DOHH2 (cell line): ENCODE data around the gene NPFFR1.

ENCODE experiments used
- EZH2phosphoT487 ChIP-seq: fragments of 200-600 bp; sonication (generic); IDR thresholded peaks from 2 replicates; pipeline ENCODE4 v1.6.1; 2017; ENCODE audit warnings: borderline replicate concordance, mild to moderate bottlenecking, antibody characterized with exemption, low read length, moderate library complexity, mixed read lengths
- TF ChIP-seq, protein P1 (sequence below): fragments of 200-600 bp; sonication (generic); IDR thresholded peaks from one replicate; pipeline ENCODE4 v1.5.1; 2014; ENCODE audit warnings: antibody characterized with exemption, mild to moderate bottlenecking, low read depth, low read length; ENCODE audit not compliant: poor library complexity, severe bottlenecking

- TF ChIP-seq, protein P1, sequence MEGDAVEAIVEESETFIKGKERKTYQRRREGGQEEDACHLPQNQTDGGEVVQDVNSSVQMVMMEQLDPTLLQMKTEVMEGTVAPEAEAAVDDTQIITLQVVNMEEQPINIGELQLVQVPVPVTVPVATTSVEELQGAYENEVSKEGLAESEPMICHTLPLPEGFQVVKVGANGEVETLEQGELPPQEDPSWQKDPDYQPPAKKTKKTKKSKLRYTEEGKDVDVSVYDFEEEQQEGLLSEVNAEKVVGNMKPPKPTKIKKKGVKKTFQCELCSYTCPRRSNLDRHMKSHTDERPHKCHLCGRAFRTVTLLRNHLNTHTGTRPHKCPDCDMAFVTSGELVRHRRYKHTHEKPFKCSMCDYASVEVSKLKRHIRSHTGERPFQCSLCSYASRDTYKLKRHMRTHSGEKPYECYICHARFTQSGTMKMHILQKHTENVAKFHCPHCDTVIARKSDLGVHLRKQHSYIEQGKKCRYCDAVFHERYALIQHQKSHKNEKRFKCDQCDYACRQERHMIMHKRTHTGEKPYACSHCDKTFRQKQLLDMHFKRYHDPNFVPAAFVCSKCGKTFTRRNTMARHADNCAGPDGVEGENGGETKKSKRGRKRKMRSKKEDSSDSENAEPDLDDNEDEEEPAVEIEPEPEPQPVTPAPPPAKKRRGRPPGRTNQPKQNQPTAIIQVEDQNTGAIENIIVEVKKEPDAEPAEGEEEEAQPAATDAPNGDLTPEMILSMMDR = no peak
- TF ChIP-seq EZH2phosphoT487 = no peak
Measured at GRCh38 chr10:70277396-70278030, 6.3 kb downstream of the NPFFR1 start.
